A204.1 (cell line): ENCODE measurements around the gene ESPN.
"Not testable (repeated sequence)": the region's sequence is repeated elsewhere in the genome, so short reads cannot be mapped to it uniquely, and the experiment has no call there.

Experiments
- FAIRE-seq: peaks from 2 replicates; lab custom pipeline; 2012; peaks lifted over from hg19 to GRCh38; lab: Jason Lieb, UNC

The ESPN gene

DNA sequence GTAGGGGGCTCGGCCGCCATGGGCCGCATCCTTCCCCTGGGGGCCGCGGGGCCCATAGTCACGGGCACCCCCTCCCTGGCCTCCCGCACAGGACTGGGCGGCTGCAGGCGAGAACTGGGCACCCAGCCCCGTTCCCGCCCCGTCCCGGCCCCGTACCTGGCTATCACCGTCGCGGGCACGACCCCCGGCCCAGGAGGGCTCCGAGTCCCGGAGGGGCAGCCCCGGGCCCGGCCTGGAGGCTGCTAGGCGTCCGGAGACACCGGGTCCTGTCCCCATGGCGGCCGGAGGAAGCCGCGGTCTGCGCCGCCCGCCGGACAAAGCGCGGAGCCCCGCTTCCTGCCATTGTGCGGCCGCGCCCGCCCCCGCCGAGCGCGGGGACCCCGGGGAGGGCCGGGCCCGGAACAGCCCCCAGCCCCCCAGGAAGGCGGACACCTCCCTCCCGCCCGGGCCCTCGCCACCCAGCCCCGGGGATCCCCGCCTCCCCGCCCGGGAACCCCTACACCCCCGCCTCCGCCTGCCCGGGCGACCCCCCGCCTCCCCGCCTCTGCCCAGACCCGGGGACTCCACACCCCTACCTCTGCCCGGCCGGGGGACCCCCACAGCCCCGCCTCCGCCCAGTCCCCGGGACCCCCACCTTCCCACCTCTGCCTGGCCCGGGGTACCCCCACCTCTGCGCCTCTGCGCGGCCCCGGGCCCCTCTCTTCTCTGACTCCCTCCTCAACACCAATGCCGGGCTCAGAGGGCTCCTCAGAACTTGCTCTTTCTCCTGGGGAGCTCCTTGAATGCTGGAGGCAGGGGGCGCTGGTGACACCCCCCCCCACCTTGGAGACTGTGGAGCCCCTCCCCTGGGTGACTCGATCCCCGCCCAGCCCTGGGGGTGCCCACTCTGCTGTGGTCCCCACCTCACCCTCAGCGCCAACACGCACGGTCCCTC, 60.9 kb downstream of the ESPN start:
- FAIRE-seq: no peak

DNA sequence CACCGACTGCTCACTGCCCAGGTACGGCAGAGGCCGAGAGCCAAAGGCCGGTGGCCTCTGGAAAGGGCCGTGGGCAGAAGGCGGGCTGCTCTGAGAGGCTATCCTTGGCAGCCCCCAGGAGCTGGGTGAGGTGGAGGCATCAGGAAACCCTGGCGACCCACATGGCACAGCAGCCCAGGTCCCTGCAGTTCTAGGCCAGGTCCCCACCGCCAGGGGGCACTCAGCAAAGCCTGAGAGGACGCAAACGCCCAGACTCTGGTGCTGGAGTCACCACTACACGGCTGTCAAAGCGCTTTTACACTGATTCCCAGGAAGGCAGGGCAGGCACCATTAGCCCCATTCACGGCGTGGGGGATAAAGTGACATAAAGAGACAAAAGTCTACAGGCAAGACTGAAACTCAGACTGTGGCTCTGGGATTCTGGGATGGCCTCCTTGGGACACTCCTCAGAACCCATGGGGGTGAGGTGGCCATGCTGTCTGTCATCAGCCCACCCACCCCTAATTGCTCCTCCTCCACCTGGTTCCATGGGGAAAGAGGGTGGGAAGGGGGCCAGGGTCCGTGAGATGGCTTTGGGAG, 61.9 kb downstream of the ESPN start:
- FAIRE-seq: no peak

DNA sequence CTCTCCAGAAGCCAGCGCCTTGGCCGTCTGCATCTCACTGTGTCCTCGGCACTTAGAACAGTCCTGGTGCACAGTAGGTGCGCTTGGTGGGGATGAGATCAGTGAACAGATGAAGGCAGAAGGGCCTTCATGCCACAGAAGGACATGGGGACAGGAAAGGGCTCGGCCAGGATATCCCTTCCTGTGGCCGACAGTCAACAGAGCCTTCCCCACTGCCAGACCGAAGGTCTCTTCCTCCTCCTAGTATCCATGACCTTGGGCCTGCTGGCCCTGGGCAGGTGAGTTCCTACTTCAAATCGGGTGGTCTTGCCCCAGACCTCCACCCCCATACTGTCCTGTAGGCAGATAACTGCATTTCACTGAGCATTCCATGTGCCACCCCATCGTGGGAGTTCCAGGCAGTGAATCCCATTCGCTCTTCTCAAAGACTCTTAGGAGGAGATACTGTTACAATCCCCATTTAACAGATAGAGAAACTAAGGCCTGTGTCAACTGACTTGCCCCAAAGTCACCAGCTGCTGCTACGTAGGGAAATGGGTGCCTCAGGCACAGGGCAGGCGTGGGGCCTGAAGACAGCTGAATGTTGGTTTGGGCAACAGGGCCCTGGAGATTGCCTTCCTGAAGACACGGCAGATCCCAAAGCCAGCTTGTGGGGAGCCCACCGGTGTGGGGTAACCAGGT, 63.4 kb downstream of the ESPN start:
- no peak for FAIRE-seq

DNA sequence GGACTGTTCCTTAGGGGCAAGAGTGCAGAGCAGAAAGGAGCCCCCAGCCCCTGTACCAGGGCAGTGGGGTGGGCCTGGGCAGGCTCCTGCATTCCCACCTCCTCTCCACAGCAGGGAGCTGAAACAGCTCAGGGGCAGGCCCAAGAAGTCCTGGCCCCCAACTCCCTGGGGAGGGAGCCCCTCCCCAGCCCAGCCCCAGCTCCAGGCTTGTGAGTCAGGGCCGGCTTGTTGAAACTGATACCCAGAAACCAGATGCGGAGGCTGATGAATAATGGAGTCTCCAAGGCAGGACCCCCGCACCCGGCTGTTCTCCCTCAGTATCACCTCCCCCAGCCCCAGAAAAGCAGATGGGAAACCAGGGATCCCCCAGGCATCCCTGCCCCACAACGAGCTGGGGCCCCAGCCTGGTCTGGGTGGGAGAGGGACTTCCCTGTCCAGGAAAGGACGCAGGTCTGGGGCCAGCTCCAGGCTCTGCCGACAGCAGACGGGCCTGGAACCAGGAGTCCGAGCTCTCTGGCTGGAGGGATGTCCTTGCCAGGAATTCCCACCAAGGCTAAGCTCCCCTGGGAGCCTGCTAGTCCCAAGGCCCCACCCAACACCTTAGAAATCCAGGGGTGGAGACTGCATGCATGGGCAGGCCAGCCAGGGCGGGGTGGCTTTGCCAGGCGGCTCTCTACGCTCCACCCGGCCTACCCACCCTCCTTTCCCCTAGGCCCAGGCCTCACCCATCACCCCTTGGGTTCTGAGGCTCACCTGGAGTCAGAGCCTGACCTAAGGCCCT, 64.2 kb downstream of the ESPN start:
- FAIRE-seq: no peak

DNA sequence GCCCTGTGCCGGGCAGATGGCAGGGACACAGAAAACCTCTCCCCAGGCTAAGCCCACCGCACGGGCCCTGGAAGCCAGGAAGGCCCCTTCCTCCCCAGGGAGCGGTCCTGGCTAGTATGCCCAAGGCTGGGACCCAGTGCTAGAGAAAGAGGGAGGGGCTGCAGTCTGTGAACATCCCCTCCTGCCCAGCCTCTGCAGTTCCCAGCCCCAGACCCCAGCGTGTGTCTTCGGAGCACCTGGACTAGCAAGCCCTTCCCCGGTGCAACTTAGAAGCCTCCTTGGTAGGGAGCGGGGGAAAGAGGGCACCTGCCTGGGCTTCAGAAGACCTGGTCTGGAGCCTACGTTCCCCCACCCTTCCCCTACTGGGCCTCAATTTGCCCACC, 64.8 kb downstream of the ESPN start:
- FAIRE-seq: no peak

DNA sequence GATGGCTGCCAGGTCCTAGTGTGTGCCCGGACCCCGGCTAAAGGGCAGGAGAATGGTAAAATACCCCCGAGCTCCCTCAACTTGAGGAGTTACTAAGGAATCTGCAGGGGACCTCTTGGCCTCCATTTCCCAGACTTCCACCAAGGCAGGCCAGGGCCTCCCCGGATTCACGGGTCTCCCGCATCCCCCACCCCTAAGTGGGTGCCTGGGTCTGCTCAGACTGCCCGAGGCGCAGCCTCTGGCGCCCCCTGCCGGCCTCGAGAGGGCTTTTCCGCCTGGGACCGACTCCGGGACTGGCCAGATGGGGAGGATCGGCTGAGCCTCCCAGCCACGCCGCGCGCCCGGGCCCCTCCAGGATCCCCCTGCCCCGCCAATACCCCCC, 65.2 kb downstream of the ESPN start:
- FAIRE-seq: no peak

DNA sequence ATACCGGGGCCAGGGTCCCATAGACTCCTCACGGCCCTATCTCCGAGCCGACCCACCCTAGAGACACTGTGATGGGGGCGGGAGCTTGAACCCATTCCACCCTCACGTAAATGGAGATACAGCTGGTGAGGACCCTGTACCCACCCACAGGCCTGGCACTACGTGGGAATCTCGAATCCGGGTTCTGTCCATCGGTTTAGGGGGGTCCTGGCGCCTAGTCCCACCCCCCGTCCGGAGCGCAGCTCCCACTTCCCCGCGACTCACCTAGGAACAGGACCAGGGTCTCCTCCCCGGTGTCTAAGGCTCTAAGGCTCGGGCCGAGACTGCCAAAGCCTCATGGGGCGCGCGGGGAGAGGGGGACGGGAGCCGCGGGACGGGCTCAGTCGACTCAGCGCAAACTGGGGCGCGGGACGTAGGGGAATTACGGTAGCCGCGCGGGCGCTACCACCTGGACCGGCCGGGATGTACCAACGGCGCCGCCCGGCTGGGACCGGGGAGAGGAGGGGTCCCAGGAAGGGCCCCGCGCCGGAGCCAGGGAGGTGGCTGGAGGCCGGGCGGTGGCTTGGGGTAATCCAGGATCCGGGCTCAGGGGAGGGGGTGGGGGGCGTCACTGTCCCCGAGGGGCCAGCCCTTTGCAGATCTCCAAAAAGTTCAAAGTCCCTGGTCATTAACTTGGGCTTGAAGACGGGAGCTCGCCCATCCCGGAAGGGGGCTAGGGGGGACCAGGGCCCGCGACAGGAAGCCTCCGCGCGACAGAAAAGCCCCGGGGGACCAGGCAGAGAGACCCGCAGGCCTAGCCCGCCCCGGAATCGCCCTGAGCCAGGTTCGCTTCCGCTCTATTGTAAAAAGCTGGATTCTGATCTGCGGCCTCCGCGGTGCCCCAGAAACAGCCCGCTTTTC, 65.9 kb downstream of the ESPN start:
- no peak for FAIRE-seq

DNA sequence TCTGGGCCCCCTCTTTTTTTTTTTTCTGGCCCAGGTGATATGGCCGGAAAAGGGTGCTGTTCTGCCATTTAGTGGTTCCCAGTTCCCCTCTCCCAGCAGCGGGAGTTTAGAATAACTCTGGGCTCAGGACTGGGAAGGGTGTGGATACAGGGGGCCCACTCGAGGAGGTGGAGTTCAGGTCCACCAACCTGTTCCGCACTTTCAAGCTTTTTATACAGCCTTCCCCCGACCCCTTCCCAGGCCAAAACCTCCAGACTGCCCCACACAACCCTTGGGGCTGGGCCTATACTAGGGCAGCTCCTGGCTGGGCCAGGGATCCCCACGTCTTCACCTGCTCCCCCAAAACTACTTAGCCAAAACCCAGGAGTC, 66.5 kb downstream of the ESPN start:
- no peak for FAIRE-seq

DNA sequence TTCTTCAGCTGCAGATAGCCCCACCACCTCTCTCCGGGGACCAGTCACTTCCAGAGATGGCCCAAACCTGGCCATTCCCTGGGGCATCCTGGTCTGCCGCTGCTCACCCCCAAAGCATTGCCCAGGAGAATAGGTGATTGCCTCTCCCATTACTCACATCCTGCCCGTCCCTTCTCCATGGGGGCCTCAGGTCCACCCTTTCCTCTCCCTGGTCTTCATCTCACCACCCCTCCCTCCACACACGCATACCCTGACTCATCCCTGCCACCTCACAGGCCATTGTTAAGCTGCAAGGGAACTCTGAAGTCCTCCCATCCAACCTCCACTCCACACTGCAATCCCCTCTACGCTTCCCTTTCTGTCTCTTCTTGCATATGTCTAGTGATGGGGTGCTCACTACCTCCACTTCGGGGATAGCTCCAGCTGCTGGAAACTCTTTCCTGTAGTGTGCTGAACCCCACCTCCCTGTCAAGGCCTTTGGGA, 66.9 kb downstream of the ESPN start, which contains the start of gene PLEKHG5:
TSS of gene PLEKHG5 (minus strand) at position 188 of the 483 bp plus-strand sequence. CDS start 14,096 bp downstream, outside the sequence.
- no peak for FAIRE-seq

DNA sequence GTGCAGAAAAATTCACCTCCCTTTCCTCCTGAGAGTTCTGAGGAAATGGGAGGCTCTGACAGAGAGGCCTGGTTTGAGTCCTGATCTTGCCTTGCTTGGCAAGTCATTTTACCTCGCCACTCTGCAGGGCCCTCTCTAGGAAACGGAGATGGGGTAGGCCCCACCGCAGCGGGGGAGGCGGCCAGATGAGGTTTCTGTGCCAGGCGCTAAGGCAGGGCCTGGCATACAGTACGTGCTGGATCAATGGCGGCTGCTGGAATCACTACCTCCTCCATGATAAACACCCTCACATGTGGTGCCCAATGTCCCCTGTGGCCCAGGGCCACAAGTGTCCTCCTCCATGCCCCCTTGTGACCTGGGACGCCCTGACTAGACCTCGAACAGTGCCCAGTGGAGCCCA, 67.4 kb downstream of the ESPN start:
- FAIRE-seq: no peak

DNA sequence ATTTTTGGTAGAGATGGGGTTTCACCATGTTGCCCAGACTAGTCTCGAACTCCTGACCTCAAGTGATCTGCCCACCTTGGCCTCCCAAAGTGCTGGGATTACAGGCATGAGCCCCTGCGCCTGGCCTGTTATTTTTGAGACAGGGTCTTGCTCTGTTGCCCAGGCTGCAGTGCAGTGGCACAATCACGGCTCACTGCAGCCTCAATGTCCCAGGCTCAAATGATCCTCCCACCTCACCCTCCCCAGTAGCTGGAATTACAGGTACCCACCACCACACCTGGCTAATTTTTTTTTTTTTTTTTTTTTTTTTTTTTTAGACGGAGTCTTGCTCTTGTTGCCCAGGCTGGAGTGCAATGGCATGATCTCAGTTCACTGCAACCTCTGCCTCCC, 69.3 kb downstream of the ESPN start:
- FAIRE-seq: not testable (repeated sequence)

DNA sequence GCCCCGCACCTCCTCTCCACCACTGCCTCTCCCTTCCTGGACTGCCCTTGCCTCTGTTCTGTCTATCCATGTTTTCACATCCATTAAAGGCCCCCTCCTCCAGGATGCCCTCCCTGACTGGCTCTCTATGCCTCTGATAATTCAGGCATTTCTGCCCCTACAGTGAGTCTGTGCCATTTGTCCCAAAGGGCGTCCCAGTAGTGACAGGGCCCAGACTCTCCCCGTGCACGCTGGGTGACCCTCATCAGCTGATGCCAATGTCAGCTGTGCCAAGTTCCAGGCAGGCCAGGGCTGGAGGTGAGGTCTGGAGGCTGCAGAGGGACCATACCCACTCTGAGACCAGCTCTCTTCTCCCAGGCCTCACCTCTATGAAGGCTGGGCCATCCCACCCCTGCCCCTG, 70.1 kb downstream of the ESPN start:
- no peak for FAIRE-seq

DNA sequence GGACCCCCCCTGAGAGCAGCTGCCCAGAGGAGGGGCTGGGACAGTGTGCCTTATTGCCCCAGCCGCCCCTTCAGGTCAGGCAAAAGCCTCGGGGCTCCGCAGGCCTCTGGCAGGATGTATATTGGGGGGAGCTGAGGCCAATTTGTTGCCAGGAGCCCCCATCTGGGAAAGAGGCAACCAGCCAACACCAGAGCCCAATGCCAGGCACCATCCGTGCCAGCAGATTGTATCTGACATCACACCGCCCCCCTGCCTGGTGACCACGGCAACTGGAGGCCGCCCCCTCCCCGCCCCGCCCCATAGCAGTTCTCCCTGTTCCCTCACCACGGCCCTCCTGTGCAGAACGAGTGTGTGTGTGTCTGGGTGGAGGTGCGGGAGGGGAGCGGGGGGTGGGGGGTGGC, 70.5 kb downstream of the ESPN start:
- no peak for FAIRE-seq

DNA sequence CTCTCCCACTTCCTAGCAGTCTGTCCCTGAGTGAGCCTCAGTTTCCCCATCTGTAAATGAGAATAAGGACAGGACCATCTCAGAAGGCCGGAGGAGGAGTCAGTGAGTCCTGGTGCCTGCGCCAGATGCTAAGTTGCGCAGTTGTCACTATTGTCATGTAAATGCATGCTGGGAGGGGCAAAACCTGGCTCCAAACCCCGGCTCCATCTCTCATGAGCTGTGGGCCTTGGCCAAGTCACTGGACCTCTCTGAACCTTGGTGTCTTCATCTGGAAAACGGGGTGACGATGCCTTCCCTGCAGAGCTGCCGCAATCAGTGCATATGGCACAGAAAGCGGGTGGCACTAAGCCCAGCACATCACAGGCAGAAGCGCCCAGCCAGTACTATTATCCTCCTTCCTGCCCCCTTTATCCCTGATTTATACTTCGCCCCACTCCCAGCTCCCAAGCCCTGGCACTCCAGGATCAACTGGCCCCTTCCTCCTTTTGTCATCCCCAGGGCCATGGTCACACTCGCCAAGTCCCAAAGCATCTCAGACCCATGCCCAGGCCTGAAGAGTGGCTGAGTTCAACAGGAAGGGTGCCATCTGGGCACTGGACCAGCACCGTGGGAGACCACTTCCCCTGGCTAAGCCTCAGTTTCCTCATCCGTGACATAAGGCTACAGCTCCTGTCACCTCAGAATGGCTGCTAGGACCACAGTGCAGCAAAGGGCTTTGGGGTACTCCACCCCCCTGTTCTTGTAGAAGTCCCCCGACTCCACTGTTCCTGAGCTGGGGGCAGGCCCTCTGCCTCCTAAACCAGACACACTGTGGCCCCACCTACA, 71.2 kb downstream of the ESPN start:
- no peak for FAIRE-seq

DNA sequence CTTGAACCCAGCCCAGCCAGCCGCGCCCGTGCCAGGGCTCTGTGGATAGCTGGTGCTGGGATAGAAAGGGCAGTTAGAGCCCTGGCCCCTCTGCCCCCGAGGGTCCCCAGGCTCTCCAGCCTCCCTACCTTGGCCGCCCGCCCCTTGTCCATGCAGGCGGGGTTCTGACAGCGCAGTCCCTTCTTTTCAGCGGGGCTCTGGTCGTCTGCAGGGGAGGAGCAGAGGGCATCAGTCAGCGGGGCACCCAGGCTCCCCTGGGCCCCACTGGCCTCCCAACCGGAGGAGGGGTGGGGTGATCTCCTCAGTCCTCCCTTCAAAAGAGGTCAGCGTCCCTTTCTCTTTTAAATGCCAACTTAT, 71.8 kb downstream of the ESPN start:
- no peak for FAIRE-seq

DNA sequence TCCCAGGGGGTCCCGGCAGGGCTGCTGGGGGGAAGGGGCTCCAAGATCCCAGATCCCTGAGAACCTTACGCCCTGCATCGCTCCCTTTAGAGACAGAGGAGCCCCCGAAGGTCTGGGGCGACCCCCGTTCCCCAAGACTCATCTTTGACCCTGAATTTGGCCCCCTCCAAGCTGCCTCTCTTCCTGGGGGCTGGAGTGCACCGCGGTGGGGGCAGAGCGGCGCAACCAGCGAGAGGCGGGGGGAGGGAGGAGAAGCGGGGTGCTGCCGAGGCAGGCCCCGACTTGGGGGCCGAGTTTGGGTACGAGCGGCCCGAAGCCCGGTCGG, 72.3 kb downstream of the ESPN start:
- FAIRE-seq: no peak

DNA sequence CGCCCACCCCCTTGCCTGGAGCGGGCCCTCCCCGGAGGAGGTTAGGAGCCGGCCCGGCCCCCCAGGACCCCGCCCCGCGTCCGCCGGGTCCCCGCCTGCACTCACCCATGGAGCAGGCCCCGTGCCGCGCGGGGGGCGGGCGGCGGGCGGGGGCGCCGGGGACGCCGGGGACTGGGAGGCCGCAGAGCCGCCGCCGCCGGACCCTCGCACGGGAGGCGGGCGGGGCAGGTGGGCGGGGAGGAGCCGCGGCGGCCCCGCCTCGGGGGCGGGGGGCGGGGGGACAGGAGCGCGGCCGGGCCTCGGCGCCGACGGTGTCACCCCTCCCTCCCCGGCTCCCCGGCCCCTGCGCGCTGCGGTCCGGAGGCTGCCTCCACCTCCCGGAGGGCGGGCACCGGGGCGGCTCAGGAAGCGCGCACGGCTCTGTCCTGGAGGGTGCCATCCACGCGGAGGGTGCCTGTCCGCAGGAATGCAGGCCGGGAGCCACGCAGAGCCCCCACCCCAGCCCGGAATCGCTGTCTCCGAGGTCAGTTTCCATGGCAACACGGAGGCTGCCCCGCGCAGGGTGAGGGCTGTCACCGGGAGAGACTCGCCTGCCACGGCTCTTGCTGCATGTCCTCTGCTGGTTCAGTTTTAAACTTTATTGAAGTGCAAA, 72.8 kb downstream of the ESPN start:
- FAIRE-seq: no peak

DNA sequence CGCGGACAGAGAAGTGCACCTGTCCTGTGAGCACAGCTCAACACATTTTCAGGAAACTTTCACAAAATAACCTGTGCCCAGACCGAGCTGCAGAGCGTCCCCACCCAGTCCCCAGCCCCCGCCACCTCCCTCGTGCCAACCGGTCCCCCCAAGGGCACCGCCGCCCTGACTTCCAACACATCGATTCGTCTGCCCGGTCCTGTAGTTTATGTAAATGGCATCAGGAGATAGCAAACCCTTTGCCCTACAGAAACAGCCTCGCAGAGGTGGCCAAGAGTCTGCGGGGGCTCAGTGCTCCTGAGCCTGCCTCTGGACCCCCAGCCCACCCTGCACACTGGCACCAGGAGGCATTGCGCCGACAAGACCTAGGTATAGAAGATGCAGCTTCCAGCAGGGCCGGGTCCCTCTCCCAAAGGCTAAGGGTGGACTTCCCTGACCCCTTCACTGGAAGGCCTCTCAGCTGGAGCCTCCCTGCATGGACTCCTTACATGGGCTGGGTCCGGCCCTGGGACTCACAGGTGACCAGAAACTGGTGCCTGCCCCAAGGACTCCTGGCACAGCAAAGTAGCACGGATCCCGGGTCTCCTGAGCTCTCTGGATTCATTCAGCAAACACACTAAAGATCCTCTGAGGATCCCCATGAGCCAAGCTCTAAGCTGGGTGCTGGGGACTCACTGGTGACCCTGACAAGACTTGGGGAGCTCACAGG, 73.4 kb downstream of the ESPN start:
- FAIRE-seq: no peak

DNA sequence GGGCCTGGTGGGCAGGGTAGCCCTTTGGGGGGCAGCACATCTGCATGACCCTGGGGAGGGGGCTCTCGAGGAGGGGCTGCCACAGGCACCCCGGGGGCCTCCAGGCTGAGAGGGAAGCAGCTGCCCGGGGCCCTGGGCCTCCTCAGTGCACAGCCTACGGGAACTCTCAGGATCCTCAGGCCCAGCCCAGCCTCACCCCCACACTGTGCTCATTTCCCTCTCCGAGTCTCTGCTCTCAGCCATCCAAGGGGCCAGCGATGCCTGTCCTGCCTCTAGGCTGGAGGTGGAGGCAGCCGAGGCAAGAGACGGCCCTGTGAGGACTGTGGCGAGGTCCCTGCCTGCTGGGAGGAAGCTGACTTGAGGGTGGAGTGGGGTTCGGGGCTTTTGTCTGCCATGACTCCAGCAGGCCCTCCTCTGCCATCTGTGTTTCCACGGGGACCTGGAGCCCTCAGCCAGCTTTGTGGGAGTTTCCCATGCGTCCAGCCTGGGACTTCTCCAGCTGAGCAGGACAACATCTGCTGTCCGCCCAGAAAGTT, 74.1 kb downstream of the ESPN start:
- no peak for FAIRE-seq
